GM10248 (cell line): ENCODE measurements around the gene SP2.
"Not testable (repeated sequence)": the region's sequence is repeated elsewhere in the genome, so short reads cannot be mapped to it uniquely, and the experiment has no call there.

Source experiments
- CTCF ChIA-PET: fragments of 300-600 bp; sonication (Branson Sonifier 250); formaldehyde crosslinking; extraction: SDS; loops from one replicate; lab custom pipeline; 2021; ENCODE audit warnings: antibody characterized with exemption; lab: Yijun Ruan, JAX
- POLR2A ChIA-PET: fragments of 350-650 bp; sonication (Branson Sonifier 250); formaldehyde crosslinking; extraction: SDS; loops from one replicate; lab custom pipeline; 2020; ENCODE audit warnings: antibody characterized with exemption; lab: Yijun Ruan, JAX
- DNase-seq: peaks from one replicate; pipeline ENCODE4 v3.0.0; 2012; ENCODE audit errors: extremely low spot score
- CTCF ChIP-seq: IDR thresholded peaks from 2 replicates; pipeline ENCODE4 v1.5.1; 2012; ENCODE audit warnings: mild to moderate bottlenecking, low read depth; ENCODE audit errors: extremely low read depth, missing control alignments, control extremely low read depth

The SP2 gene

GRCh38 chr17:47934856-47935255 is 38.8 kb downstream of the SP2 start:
- no peak for DNase-seq
- TF ChIP-seq CTCF = no peak
- CTCF ChIA-PET = interaction anchor here (0.9 to 32.0 kb wide), 2 partner anchors 14 to 80 kb away, joined by 3 to 407 read pairs; partner anchors contain the start of genes PNPO and PRR15L
- POLR2A ChIA-PET = no interaction called here

GRCh38 chr17:47935468-47935867 is 39.4 kb downstream of the SP2 start:
- POLR2A ChIA-PET = not testable (repeated sequence)

GRCh38 chr17:47935961-47936360 is 39.9 kb downstream of the SP2 start:
- POLR2A ChIA-PET = no interaction called here
- DNase-seq = no peak
- CTCF ChIA-PET = interaction anchor here (0.9 to 32.0 kb wide), 7 partner anchors 13 to 95 kb away, joined by 3 to 407 read pairs (median 3); partner anchors contain the start of genes PNPO, PRR15L and SCRN2
- no peak for TF ChIP-seq CTCF

More at GRCh38 chr17:47935468-47935867, 39.4 kb downstream of the SP2 start:
- DNase-seq = not testable (repeated sequence)
- CTCF ChIA-PET = interaction anchor here (0.9 to 32.0 kb wide), 5 partner anchors 13 to 94 kb away, joined by 3 to 407 read pairs (median 3); partner anchors contain the start of genes PNPO, PRR15L and SCRN2

- ChIA-PET POLR2A (no interaction called here), CTCF (interaction anchor here (0.7 to 32.0 kb wide), 4 partner anchors 11 to 80 kb away, joined by 3 to 584 read pairs (median 205); partner anchors contain the start of genes CDK5RAP3, PNPO and PRR15L)
- no peak for TF ChIP-seq CTCF
- DNase-seq = no peak
These were observed 41.9 kb downstream of the SP2 start for GRCh38 chr17:47937941-47938340.

GRCh38 chr17:47941246-47942095 is 45.4 kb downstream of the SP2 start, which contains the start of gene PNPO:
Gene PNPO (plus strand): TSS chr17:47941571. CDS start chr17:47941676, 105 bp downstream.
- TF ChIP-seq CTCF = no peak
- DNase-seq = peak; percentile 96
- ChIA-PET CTCF (interaction anchor here (1.0 to 32.0 kb wide), 13 partner anchors 7 to 100 kb away, joined by 3 to 584 read pairs (median 4); partner anchors contain the start of genes CDK5RAP3, PNPO, PRR15L and SCRN2), POLR2A (interaction anchor here (0.6 to 1.2 kb wide), 3 partner anchors 16 to 50 kb away, joined by 3 to 4 read pairs (median 3); no protein-coding TSS in a partner anchor)

- POLR2A ChIA-PET = interaction anchor here (1.1 kb wide), 1 partner anchor 28 kb away, joined by 4 read pairs; no protein-coding TSS in a partner anchor
- CTCF ChIA-PET = interaction anchor here (1.0 to 32.0 kb wide), 10 partner anchors 7 to 99 kb away, joined by 3 to 584 read pairs (median 7); partner anchors contain the start of genes CDK5RAP3, PNPO and PRR15L
These were observed 46.1 kb downstream of the SP2 start for GRCh38 chr17:47942096-47942510.

More at GRCh38 chr17:47942096-47942510, 46.1 kb downstream of the SP2 start:
- DNase-seq = no peak
- TF ChIP-seq CTCF = no peak
